ENCODE results near the gene TRIM38. TPM values are rescaled to one million over a fixed set of nuclear protein-coding genes. Genes with fewer than 3 reads are reported as not detected.
"Not testable (repeated sequence)": the region's sequence is repeated elsewhere in the genome, so short reads cannot be mapped to it uniquely, and the experiment has no call there.

TRIM38 gene
- polyA plus RNA-seq, 3 donors, result 7.8 to 10.3 (median 10.0) TPM

DNA sequence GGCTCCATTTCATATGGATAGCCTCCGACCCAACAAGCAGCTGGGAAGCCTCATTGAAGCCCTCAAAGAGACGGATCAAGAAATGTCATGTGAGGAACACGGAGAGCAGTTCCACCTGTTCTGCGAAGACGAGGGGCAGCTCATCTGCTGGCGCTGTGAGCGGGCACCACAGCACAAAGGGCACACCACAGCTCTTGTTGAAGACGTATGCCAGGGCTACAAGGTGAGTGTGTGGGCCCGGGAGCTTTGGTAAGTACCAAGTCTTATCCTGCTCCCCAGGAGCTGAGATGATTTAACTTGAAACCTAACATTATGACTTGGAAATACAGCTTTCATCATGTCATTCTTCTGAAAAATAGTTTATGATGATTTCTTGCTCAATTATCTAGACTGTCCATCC lies 4.1 kb downstream of the TRIM38 start:
- DNase-seq (ENCODE audit: low read depth in 3 of 3, low spot score in 2 of 3), result no peak

- DNase-seq (ENCODE audit: low read depth in 3 of 3, low spot score in 2 of 3), result no peak
Measured at GRCh38 chr6:25968769-25969168, 6.2 kb downstream of the TRIM38 start.

GRCh38 chr6:25971187-25971821 lies 8.7 kb downstream of the TRIM38 start:
- DNase-seq (ENCODE audit: low read depth in 3 of 3, low spot score in 2 of 3), result peak in 1 of 3 donors; percentile 59

DNA sequence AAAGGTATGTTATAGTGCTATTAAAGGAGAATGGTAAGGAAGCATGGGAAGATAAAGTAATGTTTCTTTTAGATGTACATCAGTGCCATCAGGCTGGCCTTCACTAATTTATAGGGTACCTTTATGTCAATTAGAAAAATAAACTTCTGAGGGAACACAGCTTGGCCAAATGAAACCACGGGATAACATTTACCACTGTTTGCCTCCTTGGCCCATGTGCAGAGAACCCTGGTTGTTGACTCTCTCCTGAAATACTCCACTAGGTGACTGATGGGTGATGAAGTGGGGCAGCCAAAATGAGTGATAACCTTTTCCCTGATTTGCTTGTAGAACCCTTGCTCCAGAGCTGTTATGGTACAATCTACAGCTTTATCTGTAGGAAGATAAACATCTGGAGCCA lies 9.5 kb downstream of the TRIM38 start:
- DNase-seq (ENCODE audit: low read depth in 3 of 3, low spot score in 2 of 3), result no peak

DNA sequence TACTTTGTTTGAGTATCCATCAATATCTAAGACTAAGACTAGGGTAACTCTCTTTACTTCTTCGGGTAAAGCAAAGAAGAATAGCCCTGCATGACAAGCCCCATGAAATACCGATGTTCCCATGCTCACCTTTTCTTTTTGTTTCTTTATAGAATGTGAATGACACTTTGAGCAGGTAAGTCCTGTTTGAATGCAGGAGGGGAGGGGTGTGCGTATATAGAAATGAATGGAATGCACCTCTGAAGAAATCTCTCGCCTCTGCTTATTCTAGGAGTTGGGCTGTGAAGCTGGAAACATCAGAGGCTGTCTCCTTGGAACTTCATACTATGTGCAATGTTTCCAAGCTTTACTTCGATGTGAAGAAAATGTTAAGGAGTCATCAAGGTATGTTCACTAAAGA lies 10.3 kb downstream of the TRIM38 start:
- DNase-seq (ENCODE audit: low read depth in 3 of 3, low spot score in 2 of 3), result no peak

GRCh38 chr6:25973923-25974555 lies 11.4 kb downstream of the TRIM38 start:
- DNase-seq (ENCODE audit: low read depth in 3 of 3, low spot score in 2 of 3), result no peak

- no peak for DNase-seq (ENCODE audit: low read depth in 3 of 3, low spot score in 2 of 3)
Measured at GRCh38 chr6:25975923-25976560, 13.4 kb downstream of the TRIM38 start.

GRCh38 chr6:25980935-25981334 lies 18.3 kb downstream of the TRIM38 start:
- DNase-seq (ENCODE audit: low read depth in 3 of 3, low spot score in 2 of 3), result no peak

DNA sequence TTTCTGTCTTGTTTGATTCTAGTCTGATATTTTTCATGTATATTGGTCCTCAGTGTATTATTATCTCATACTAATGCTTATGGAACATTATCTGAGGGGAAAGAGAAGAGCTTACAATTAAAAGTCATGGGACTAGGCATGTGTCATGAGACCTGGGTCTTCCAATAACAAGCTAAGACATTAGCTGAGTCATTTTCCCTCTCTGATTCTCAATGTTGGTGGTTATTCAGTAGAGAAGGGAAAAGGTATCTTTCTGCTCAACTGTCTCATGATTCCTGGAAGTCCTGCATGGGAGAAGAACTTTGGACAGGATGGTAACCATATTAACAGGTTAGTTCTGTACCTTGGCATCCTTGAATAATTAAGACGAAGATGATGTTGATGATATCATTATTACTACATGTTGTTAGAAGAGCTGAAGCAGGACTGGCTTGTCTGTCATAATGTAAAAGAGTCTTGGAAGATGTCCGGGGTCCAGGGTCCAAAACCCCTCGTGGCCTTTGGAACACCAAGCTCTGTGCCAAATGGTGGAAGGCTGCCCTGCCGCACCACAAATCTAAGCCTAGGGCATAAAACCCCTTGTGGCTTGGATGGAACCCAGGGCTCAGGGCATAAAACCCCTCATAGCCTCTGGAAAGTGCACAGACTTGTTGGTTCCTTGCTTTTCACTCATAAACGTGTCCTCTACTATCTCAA lies 19.1 kb downstream of the TRIM38 start:
- no peak for DNase-seq (ENCODE audit: low read depth in 3 of 3, low spot score in 2 of 3)

GRCh38 chr6:25984265-25984664 lies 21.7 kb downstream of the TRIM38 start:
- DNase-seq (ENCODE audit: low read depth in 3 of 3, low spot score in 2 of 3), result no peak

- no peak for DNase-seq (ENCODE audit: low read depth in 3 of 3, low spot score in 2 of 3)
Measured at GRCh38 chr6:25987845-25988244, 25.2 kb downstream of the TRIM38 start.

DNA sequence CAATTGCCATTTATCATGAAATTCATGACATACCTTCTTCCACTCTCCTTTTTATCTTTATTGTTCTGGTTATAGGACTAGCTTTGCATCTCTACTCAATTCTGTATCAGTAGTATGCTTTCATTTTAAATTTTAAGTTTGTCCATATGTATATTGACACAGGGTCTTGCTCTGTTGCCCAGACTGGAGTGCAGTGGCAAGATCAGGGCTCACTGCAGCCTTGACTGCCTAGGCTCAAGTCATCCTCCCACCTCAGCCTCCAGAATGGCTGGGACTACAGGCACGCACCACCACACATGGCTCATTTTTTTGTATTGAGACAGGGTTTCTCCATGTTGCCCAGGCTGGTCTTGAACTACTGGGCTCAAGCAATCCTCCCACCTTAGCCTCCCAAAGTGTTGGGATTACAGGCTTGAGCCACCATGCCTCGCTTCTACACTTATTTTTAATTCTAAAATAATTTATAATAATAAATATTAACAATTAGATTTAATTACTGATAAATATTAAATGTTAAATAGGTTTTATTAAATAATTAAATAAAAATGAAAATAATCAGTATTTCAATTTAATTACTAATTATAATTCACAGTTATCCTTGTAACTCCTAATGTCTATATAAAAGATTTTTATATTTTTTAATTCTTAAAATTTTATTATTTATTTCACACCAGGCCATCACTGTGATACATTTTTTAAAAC lies 27.7 kb downstream of the TRIM38 start:
- no peak for DNase-seq (ENCODE audit: low read depth in 3 of 3, low spot score in 2 of 3)

DNA sequence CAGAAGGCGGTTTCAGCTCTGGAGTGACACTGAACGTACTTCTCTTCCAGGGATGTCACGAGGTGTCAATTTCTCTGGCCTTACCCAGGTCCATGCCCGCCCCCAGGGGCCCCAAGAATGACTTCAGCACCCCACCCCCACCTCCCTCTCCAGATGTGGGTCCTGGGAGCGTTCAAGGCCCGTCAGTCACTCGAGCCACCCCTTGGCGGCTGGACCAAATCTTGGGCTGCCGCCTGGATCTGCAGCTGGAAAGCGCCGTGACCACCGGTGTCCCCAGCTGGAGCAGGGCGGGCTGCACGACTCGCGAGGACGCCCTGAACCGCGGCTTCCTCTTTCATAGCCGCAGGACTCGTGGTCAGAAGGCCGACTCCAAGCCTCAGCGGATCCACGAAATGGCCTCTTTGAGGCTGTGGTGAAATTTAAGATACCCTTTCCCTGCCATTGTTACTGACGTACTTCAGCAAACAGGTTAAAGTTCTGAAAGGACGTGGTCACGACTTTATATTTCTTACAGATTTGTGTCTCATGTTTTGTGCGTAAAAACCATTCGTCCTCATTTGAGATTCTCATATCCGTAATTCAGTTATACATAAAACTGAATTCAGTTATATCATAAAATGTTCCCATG lies 29.3 kb downstream of the TRIM38 start:
- DNase-seq (ENCODE audit: low read depth in 3 of 3, low spot score in 2 of 3), result peak; percentile 62 to 80 (median 65)

GRCh38 chr6:25992413-25993340 lies 30.1 kb downstream of the TRIM38 start:
- DNase-seq (ENCODE audit: low read depth in 3 of 3, low spot score in 2 of 3), result peak; percentile 89 to 96 (median 95)

DNA sequence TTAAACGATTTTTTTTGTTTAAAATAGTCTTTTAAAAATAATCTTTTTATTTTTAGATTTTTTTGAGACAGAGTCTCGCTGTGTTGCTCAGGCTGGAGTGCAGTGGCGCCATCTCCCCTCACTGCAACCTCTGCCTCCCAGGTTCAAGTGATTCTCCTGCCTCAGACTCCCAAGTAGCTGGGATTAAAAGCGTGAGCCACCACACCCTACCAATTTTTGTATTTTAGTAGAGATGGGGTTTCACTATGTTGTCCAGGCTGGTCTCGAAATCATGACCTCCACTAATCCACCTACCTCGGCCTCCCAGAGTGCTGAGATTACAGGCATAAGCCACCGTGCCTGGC lies 30.7 kb downstream of the TRIM38 start:
- not testable (repeated sequence) for DNase-seq (ENCODE audit: low read depth in 3 of 3, low spot score in 2 of 3)

GRCh38 chr6:25995507-25995906 lies 32.9 kb downstream of the TRIM38 start:
- no peak for DNase-seq (ENCODE audit: low read depth in 3 of 3, low spot score in 2 of 3)

DNA sequence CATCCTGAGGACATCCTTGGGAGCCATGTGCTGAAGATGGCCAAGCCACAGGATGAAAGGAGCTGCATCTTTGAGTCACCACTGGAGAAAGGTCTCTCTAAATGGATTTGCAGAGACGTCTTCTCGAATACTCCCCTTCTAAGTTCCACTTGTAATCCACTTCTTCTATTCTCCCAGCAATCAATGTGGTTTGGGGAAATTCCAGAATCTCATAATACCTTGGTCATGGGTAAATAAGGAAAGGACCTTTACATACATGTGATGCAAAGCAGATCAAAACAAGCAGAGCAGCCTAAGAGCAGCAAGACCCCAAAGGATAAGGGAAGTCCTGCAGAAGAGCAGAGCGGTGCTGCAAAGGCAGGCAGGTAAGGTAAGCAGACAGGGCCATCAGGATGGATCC lies 35.3 kb downstream of the TRIM38 start:
- no peak for DNase-seq (ENCODE audit: low read depth in 3 of 3, low spot score in 2 of 3)

- DNase-seq (ENCODE audit: low read depth in 3 of 3, low spot score in 2 of 3), result no peak
Measured at GRCh38 chr6:25998379-25998778, 35.8 kb downstream of the TRIM38 start.

GRCh38 chr6:25999225-25999624 lies 36.6 kb downstream of the TRIM38 start:
- DNase-seq (ENCODE audit: low read depth in 3 of 3, low spot score in 2 of 3), result not testable (repeated sequence)

Data from right renal cortex interstitium (tissue), 3 donors.